H9 (cell line): ENCODE results near the gene OR8G5. TPM values are rescaled to one million over a fixed set of nuclear protein-coding genes. Genes with fewer than 3 reads are reported as not detected.

Experiments used
- DNase-seq: peaks from one replicate; pipeline ENCODE4 v3.0.0-alpha.2; 2017
- H2AFZ ChIP-seq: one replicate; pipeline ENCODE4 v1.6.1; 2013; ENCODE audit warnings: mild to moderate bottlenecking, low read length, control low read depth, moderate library complexity
- H2AK5ac ChIP-seq: 2 replicates; pipeline ENCODE4 v1.6.1; 2013; ENCODE audit warnings: low read length, control low read depth, mixed read lengths; ENCODE audit not compliant: insufficient read length
- H2BK120ac ChIP-seq: one replicate; pipeline ENCODE4 v1.6.1; 2013; ENCODE audit warnings: low read depth, mild to moderate bottlenecking, low read length, control low read depth, inconsistent platforms; ENCODE audit not compliant: poor library complexity, severe bottlenecking
- H2BK12ac ChIP-seq: 2 replicates; pipeline ENCODE4 v1.6.1; 2013; ENCODE audit warnings: low read length, control low read depth, mixed read lengths, low read depth; ENCODE audit not compliant: insufficient read length
- H2BK15ac ChIP-seq: 2 replicates; pipeline ENCODE4 v1.6.1; 2013; ENCODE audit warnings: low read depth, low read length, control low read depth
- H2BK20ac ChIP-seq: one replicate; pipeline ENCODE4 v1.6.1; 2013; ENCODE audit warnings: low read depth, mild to moderate bottlenecking, low read length, control low read depth, inconsistent platforms; ENCODE audit not compliant: poor library complexity, severe bottlenecking
- H2BK5ac ChIP-seq: 2 replicates; pipeline ENCODE4 v1.6.1; 2013; ENCODE audit warnings: low read length, control low read depth, mixed read lengths; ENCODE audit not compliant: insufficient read length
- H3K14ac ChIP-seq: 2 replicates; pipeline ENCODE4 v1.6.1; 2013; ENCODE audit warnings: low read length, control low read depth; ENCODE audit not compliant: insufficient read depth
- H3K18ac ChIP-seq: 2 replicates; pipeline ENCODE4 v1.6.1; 2013; ENCODE audit warnings: low read depth, mild to moderate bottlenecking, mixed read lengths, low read length, control low read depth; ENCODE audit not compliant: insufficient read length
- H3K23ac ChIP-seq: 2 replicates; pipeline ENCODE4 v1.6.1; 2013; ENCODE audit warnings: low read length, control low read depth, mixed read lengths, low read depth; ENCODE audit not compliant: insufficient read length
- H3K23me2 ChIP-seq: 2 replicates; pipeline ENCODE4 v1.6.1; 2013; ENCODE audit warnings: low read depth, mild to moderate bottlenecking, mixed read lengths, low read length, control low read depth; ENCODE audit not compliant: insufficient read length, poor library complexity, severe bottlenecking
- H3K27ac ChIP-seq: 2 replicates; pipeline ENCODE4 v1.5.1; 2013; ENCODE audit warnings: low read length, control low read depth, mixed read lengths, low read depth; ENCODE audit not compliant: insufficient read length
- H3K27me3 ChIP-seq: 2 replicates; pipeline ENCODE4 v1.6.1; 2013; ENCODE audit warnings: low read length, control low read depth, inconsistent platforms; ENCODE audit not compliant: insufficient read depth
- H3K4ac ChIP-seq: 2 replicates; pipeline ENCODE4 v1.6.1; 2013; ENCODE audit warnings: low read depth, mild to moderate bottlenecking, control low read depth, inconsistent platforms, low read length, moderate library complexity
- H3K4me1 ChIP-seq: 2 replicates; pipeline ENCODE4 v1.6.1; 2013; ENCODE audit warnings: low read length, control low read depth, inconsistent platforms; ENCODE audit not compliant: insufficient read depth
- H3K4me2 ChIP-seq: 2 replicates; pipeline ENCODE4 v1.6.1; 2013; ENCODE audit warnings: low read length, control low read depth, mixed read lengths; ENCODE audit not compliant: insufficient read length, insufficient read depth
- H3K56ac ChIP-seq: 2 replicates; pipeline ENCODE4 v1.6.1; 2013; ENCODE audit warnings: low read depth, mild to moderate bottlenecking, mixed read lengths, low read length, control low read depth; ENCODE audit not compliant: insufficient read length
- H3K79me1 ChIP-seq: 2 replicates; pipeline ENCODE4 v1.6.1; 2013; ENCODE audit warnings: low read depth, mild to moderate bottlenecking, moderate library complexity, low read length, control low read depth, inconsistent platforms; ENCODE audit not compliant: insufficient read depth, poor library complexity, severe bottlenecking
- H3K79me2 ChIP-seq: 2 replicates; pipeline ENCODE4 v1.6.1; 2013; ENCODE audit warnings: low read length, control low read depth, inconsistent platforms; ENCODE audit not compliant: insufficient read depth
- H3K9ac ChIP-seq: 2 replicates; pipeline ENCODE4 v1.6.1; 2013; ENCODE audit warnings: low read length, control low read depth, mixed read lengths; ENCODE audit not compliant: insufficient read length; ENCODE audit errors: extremely low read depth
- H3K9me3 ChIP-seq: one replicate; pipeline ENCODE4 v1.6.1; 2013; ENCODE audit warnings: low read depth, low read length, inconsistent platforms; ENCODE audit not compliant: control insufficient read depth
- H3T11ph ChIP-seq: one replicate; pipeline ENCODE4 v1.6.1; 2013; ENCODE audit warnings: mild to moderate bottlenecking, low read length, control low read depth, inconsistent platforms
- H4K20me1 ChIP-seq: one replicate; pipeline ENCODE4 v1.6.1; 2013; ENCODE audit not compliant: control insufficient read depth, insufficient read length, insufficient read depth
- H4K5ac ChIP-seq: 2 replicates; pipeline ENCODE4 v1.6.1; 2013; ENCODE audit warnings: low read depth, mild to moderate bottlenecking, mixed read lengths, low read length, control low read depth; ENCODE audit not compliant: insufficient read length
- H4K8ac ChIP-seq: replicated peaks from 2 replicates; pipeline ENCODE4 v1.6.1; 2013; ENCODE audit warnings: low read length, control low read depth, mixed read lengths, low read depth; ENCODE audit not compliant: insufficient read length
- H4K91ac ChIP-seq: 2 replicates; pipeline ENCODE4 v1.6.1; 2013; ENCODE audit warnings: low read depth, mild to moderate bottlenecking, moderate library complexity, mixed read lengths, low read length, control low read depth; ENCODE audit not compliant: insufficient read length
- H3K27ac Mint-ChIP-seq, 3 experiments: 2 replicates in 2 of 3; 3 replicates in 1 of 3; pipeline ENCODE4 v1.8.0; 2020 to 2021; ENCODE audit warnings: mixed read lengths in 3 of 3, mild to moderate bottlenecking in 1 of 3, moderate library complexity in 1 of 3
- H3K27me3 Mint-ChIP-seq: 2 replicates; pipeline ENCODE4 v1.8.0; 2021; ENCODE audit warnings: low read depth, mild to moderate bottlenecking, moderate library complexity, mixed read lengths
- H3K36me3 Mint-ChIP-seq, 3 experiments: 2 replicates in 2 of 3; 3 replicates in 1 of 3; pipeline ENCODE4 v1.8.0; 2020 to 2021; ENCODE audit warnings: low read depth in 3 of 3, mixed read lengths in 3 of 3; ENCODE audit not compliant: insufficient read depth in 1 of 3
- H3K4me1 Mint-ChIP-seq, 2 experiments: 2 replicates each; pipeline ENCODE4 v1.8.0; 2020; ENCODE audit warnings: mixed read lengths in 2 of 2
- H3K4me3 Mint-ChIP-seq, 2 experiments: 2 replicates in 1 of 2; 3 replicates in 1 of 2; pipeline ENCODE4 v1.8.0; 2020 to 2021; ENCODE audit warnings: mild to moderate bottlenecking in 2 of 2, mixed read lengths in 2 of 2, moderate library complexity in 1 of 2
- H3K9me3 Mint-ChIP-seq, 2 experiments: 2 replicates in 1 of 2; 3 replicates in 1 of 2; pipeline ENCODE4 v1.8.0; 2020; ENCODE audit warnings: mild to moderate bottlenecking in 2 of 2, mixed read lengths in 2 of 2, moderate library complexity in 1 of 2
- WGBS: extraction: QIAGEN DNeasy Blood & Tissue Kit; methylation state at CpG from one replicate; pipeline ENCODE4 v1.1.7; 2013; ENCODE audit warnings: missing lambda C conversion rate, low lambda C conversion rate, mixed read lengths; ENCODE audit not compliant: insufficient read length; ENCODE audit errors: extremely low coverage; 5-methylcytosine and 5-hydroxymethylcytosine counted together
- total RNA-seq: library from RNA; stranded (reverse); gene quantifications from 2 replicates; pipeline ENCODE4 v1.2.1, GENCODE V29; 2021
- TF ChIP-seq, protein P1 (sequence below): fragments of 200-600 bp; sonication (generic); conservative IDR thresholded peaks from 3 replicates; pipeline ENCODE4 v1.8.0; 2021; ENCODE audit warnings: antibody characterized with exemption, mild to moderate bottlenecking

Gene OR8G5
- total RNA-seq, 1 experiment from 2014 or later: not detected

DNA sequence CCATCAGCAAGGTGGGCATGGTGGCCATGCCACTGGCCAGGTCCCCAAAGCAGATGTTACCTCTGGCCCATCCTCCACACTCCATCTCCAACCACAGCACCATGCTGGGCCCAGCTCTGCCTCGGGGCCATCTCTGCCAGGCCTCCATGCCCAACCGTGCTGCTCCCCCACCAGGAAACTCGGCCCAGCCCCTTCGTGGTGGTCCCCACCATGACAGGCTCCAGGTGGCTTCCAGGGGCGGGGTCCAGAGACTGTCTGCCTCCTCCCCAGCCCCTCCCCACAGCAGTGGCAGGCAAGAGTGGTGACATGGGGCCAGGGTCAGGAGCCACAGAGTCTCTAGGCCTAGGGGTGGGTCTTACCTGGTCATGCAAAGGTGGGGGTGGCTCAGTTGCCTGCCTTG lies 45.8 kb upstream of the OR8G5 start:
- Histone ChIP-seq H4K5ac (no peak overlapping the region), H4K8ac (no peak overlapping the region), H2BK20ac (no peak overlapping the region), H3K23ac (no peak overlapping the region), H3K4me2 (no peak overlapping the region), H2AK5ac (no peak overlapping the region), H2AFZ (no peak overlapping the region), H2BK120ac (no peak overlapping the region), H3K79me1 (no peaks in the 10 kb centered on the region), H3K4me1 (no peaks in the 10 kb centered on the region), H3K9me3 (no peaks in the 10 kb centered on the region), H3K56ac (no peak overlapping the region), H3T11ph (no peak overlapping the region), H3K9ac (no peak overlapping the region), H2BK5ac (no peak overlapping the region), H3K23me2 (no peaks in the 10 kb centered on the region), H4K20me1 (no peaks in the 10 kb centered on the region), H3K18ac (no peak overlapping the region), H4K91ac (no peak overlapping the region), H2BK12ac (no peak overlapping the region), H3K27ac (no peak overlapping the region), H3K4ac (no peak overlapping the region), H2BK15ac (no peak overlapping the region), H3K79me2 (0 out of 2 replicates have a peak, but pooled peaks cover 2% of the 10 kb centered on the region), H3K27me3 (no peaks in the 10 kb centered on the region), H3K14ac (no peak overlapping the region)
- peaks cover 6% of the 10 kb centered on the region; the same call in 1 of the 2 replicates for H3K27me3 Mint-ChIP-seq
- no peaks in the 10 kb centered on the region for H3K9me3 Mint-ChIP-seq
- peaks cover 3% of the 10 kb centered on the region in 2 experiments; a peak in 3 of 4 replicates for H3K4me1 Mint-ChIP-seq
- H3K36me3 Mint-ChIP-seq: no peaks in the 10 kb centered on the region
- TF ChIP-seq, protein P1, sequence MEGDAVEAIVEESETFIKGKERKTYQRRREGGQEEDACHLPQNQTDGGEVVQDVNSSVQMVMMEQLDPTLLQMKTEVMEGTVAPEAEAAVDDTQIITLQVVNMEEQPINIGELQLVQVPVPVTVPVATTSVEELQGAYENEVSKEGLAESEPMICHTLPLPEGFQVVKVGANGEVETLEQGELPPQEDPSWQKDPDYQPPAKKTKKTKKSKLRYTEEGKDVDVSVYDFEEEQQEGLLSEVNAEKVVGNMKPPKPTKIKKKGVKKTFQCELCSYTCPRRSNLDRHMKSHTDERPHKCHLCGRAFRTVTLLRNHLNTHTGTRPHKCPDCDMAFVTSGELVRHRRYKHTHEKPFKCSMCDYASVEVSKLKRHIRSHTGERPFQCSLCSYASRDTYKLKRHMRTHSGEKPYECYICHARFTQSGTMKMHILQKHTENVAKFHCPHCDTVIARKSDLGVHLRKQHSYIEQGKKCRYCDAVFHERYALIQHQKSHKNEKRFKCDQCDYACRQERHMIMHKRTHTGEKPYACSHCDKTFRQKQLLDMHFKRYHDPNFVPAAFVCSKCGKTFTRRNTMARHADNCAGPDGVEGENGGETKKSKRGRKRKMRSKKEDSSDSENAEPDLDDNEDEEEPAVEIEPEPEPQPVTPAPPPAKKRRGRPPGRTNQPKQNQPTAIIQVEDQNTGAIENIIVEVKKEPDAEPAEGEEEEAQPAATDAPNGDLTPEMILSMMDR: no peak
- no peak overlapping the region for H3K27ac Mint-ChIP-seq
- no CpG with 5 or more reads among the region's 5 CpGs for WGBS
- DNase-seq: no peak
- H3K4me3 Mint-ChIP-seq: no peak overlapping the region
